Right lobe of liver (tissue), 6 donors: ENCODE data around the gene AFAP1. TPM values are rescaled to one million over a fixed set of nuclear protein-coding genes. Genes with fewer than 3 reads are reported as not detected.

Source experiments
- ATAC-seq, 4 donors: fragments of 200-7000 bp; cut with Tn5 transposase; one replicate each; pipeline ENCODE4 v1.9.1; 2020; ENCODE audit warnings: mild to moderate bottlenecking in 4 of 4, moderate library complexity in 4 of 4
- DNase-seq, 3 donors: peaks; one replicate each; pipeline ENCODE4 v3.0.0-alpha.2; 2020
- H3K27ac ChIP-seq, 3 donors: fragments of 200-600 bp; one replicate each; pipeline ENCODE4 v1.8.0; 2022
- H3K27me3 ChIP-seq, 2 donors: fragments of 200-600 bp; one replicate each; pipeline ENCODE4 v1.8.0; 2022
- H3K36me3 ChIP-seq, 4 donors: fragments of 200-600 bp; sonication (generic) in 1 of 4; one replicate each; pipeline versions ENCODE4 v1.5.1 to v1.8.0; 2017 to 2022; ENCODE audit warnings: control low read depth in 1 of 4
- H3K4me1 ChIP-seq, 4 donors: fragments of 200-600 bp; sonication (generic) in 1 of 4; one replicate each; pipeline versions ENCODE4 v1.5.1 to v1.8.0; 2017 to 2022; ENCODE audit warnings: control low read depth in 1 of 4
- H3K4me3 ChIP-seq, 3 donors: fragments of 200-600 bp; one replicate each; pipeline ENCODE4 v1.8.0; 2022
- H3K9me3 ChIP-seq, 4 donors: fragments of 200-600 bp; sonication (generic) in 1 of 4; one replicate each; pipeline versions ENCODE4 v1.5.1 to v1.8.0; 2017 to 2022; ENCODE audit warnings: control low read depth in 1 of 4
- CTCF ChIP-seq, 4 donors: fragments of 200-600 bp in 3 of 4; fragments of 450-650 bp in 1 of 4; IDR thresholded peaks; one replicate each; pipeline versions ENCODE4 v1.5.1 to v1.8.0; 2016 to 2022; ENCODE audit warnings: antibody characterized with exemption in 4 of 4, mild to moderate bottlenecking in 2 of 4
- POLR2A ChIP-seq: fragments of 450-650 bp; IDR thresholded peaks from one replicate; pipeline ENCODE4 v1.6.1; 2017; ENCODE audit warnings: antibody characterized with exemption, mild to moderate bottlenecking
- WGBS: methylation state at CpG from one replicate; pipeline ENCODE4 v1.1.6; 2018; ENCODE audit warnings: low coverage, low lambda C conversion rate; ENCODE audit not compliant: insufficient coverage; ENCODE audit errors: missing lambda C conversion rate; 5-methylcytosine and 5-hydroxymethylcytosine counted together
- intact Hi-C, 2 donors: fragments of 100-400 bp; cut with DNase I; formaldehyde crosslinking; loops; one replicate each; pipeline versions ENCODE4 v1.11.2 to v1.14.1; 2022
- total RNA-seq, 6 experiments: library from RNA; depleted of rRNA in 2 of 6; stranded (reverse); fragments of >200 nt in 2 of 6; fragmentation: NEBNext Ultra II Directional in 3 of 6; extraction: Animal tissue kit (Norgen Biotek cat#: 25700) in 3 of 6; gene quantifications; one replicate each; pipeline versions ENCODE4 v1.1.0 to v1.2.4, GENCODE V29; 2016 to 2023
- donor health status: DM: no; HTN: yes; CAD: no.
- donor health status: DM: no; HTN: no; CAD: no.
- donor health status: DM: no; HTN: no; CAD: no.
- donor health status: DM: no; HTN: yes; CAD: no.
- donor health status: DM: no; HTN: yes; CAD: no.

Gene AFAP1
- total RNA-seq, 6 experiments from 2014 or later = 0.95 to 3.1 (median 1.9) TPM

- H3K4me3 ChIP-seq = no peak overlapping the region
- no peaks in the 10 kb centered on the region for H3K36me3 ChIP-seq
- peak in 2 of 3 donors; percentile 62 to 75 for DNase-seq
- intact Hi-C loops = no loop called here
- no peaks in the 10 kb centered on the region for H3K4me1 ChIP-seq
- no peak for TF ChIP-seq POLR2A
- peak; percentile 47 to 52 (median 48) for TF ChIP-seq CTCF (IDR thresholded peaks at IDR 0.05)
- H3K27ac ChIP-seq = peak overlapping the region in 1 of 3 donors; percentile 17
- no peaks in the 10 kb centered on the region for H3K9me3 ChIP-seq
- H3K27me3 ChIP-seq = no peaks in the 10 kb centered on the region
- peak; percentile 77 to 86 (median 83) for ATAC-seq
- WGBS = 36% methylated on average over 4 of the region's 11 CpGs
These were observed 95.6 kb downstream of the AFAP1 start for GRCh38 chr4:7843831-7844593.

GRCh38 chr4:7842384-7843279 is 97.0 kb downstream of the AFAP1 start:
- Histone ChIP-seq H3K4me1 (no peaks in the 10 kb centered on the region), H3K4me3 (no peak overlapping the region), H3K9me3 (no peaks in the 10 kb centered on the region), H3K36me3 (no peaks in the 10 kb centered on the region), H3K27me3 (no peaks in the 10 kb centered on the region), H3K27ac (peak overlapping the region in 1 of 3 donors; percentile 38)
- ATAC-seq (peak in 3 of 4 donors; percentile 14 to 38 (median 21)), DNase-seq (no peak)
- intact Hi-C loops = no loop called here
- WGBS = 80% methylated on average over 9 of the region's 22 CpGs
- TF ChIP-seq CTCF (IDR thresholded peaks at IDR 0.05) = no peak
- no peak for TF ChIP-seq POLR2A

- no peak for TF ChIP-seq POLR2A
- no peak for TF ChIP-seq CTCF (IDR thresholded peaks at IDR 0.05)
- Histone ChIP-seq H3K27ac (no peak overlapping the region), H3K36me3 (no peaks in the 10 kb centered on the region), H3K27me3 (no peaks in the 10 kb centered on the region), H3K4me1 (no peaks in the 10 kb centered on the region), H3K9me3 (no peaks in the 10 kb centered on the region), H3K4me3 (no peak overlapping the region)
- DNase-seq (no peak), ATAC-seq (no peak)
- 100% methylated on average over 2 of the region's 2 CpGs for WGBS
- intact Hi-C loops = no loop called here
These were observed 97.8 kb downstream of the AFAP1 start for GRCh38 chr4:7841894-7842293.

- Histone ChIP-seq H3K4me3 (no peak overlapping the region), H3K27ac (no peak overlapping the region), H3K27me3 (no peaks in the 10 kb centered on the region), H3K9me3 (no peaks in the 10 kb centered on the region), H3K4me1 (no peaks in the 10 kb centered on the region), H3K36me3 (no peaks in the 10 kb centered on the region)
- TF ChIP-seq POLR2A = no peak
- no peak for TF ChIP-seq CTCF (IDR thresholded peaks at IDR 0.05)
- DNase-seq = no peak
- 100% methylated on average over 2 of the region's 6 CpGs for WGBS
- ATAC-seq = peak in 1 of 4 donors; percentile 17
- intact Hi-C loops = no loop called here
These were observed 98.6 kb downstream of the AFAP1 start for GRCh38 chr4:7841071-7841470.
